Measurements from ENCODE around the gene AGAP1.

AGAP1 gene

GRCh38 chr2:235489897-235490296, 3.9 kb upstream of the AGAP1 start:
- DNase-seq (ENCODE audit: low read depth, low spot score): no peak

- DNase-seq (ENCODE audit: low read depth, low spot score): no peak
These were observed 946 bp upstream of the AGAP1 start for GRCh38 chr2:235492850-235493344.

GRCh38 chr2:235493402-235493774, 455 bp upstream of the AGAP1 start:
- no peak for DNase-seq (ENCODE audit: low read depth, low spot score)

DNA sequence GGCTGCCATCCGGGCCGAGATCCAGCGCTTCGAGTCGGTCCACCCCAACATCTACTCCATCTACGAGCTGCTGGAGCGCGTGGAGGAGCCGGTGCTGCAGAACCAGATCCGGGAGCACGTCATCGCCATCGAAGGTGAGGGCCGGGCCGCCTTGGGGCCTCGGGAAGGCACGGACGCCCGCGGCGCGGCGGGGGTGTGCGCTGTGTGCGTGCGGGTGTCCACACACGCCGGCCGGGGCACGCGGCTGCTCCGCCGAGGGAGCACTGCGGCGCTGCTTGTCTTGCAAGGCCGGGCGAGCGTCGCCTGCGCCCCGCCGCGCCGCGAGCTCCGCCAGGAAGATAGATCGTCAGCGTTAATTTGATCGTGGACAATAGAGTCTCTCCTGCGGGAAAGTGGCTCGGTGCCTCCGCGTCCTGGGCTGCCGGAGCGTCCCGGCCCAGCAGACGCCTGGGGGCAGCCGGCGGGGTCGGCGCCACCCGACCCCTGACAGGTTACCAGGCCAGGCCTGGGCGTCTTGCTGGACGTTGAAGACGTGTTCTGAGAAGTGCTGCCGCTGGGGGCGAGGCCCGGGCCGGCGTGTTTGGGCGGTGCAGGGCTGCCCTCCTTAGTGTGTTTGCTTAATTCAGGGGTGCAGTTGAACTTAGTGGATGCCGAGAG, 1.0 kb downstream of the AGAP1 start:
- no peak for DNase-seq (ENCODE audit: low read depth, low spot score)

GRCh38 chr2:235495373-235496238, 1.8 kb downstream of the AGAP1 start:
- no peak for DNase-seq (ENCODE audit: low read depth, low spot score)

DNA sequence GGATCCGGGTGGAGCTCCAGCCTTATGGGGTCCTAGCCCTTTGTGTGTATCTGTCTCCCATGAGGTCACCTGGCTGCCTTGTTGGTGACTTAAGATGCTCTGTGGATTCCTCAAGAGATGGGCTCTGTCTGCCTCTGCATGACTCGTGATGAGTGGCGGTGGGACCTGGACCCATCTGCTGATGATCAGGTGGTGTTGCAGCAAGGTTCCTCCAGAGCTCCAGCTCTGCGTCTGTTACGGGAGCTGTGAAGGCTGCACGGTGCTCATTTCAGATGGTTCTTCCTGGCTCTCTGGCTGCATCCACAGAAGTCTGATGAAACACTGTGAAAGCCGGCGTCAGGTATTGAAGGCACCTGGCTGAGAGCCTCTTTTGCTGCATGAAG, 2.4 kb downstream of the AGAP1 start:
- DNase-seq (ENCODE audit: low read depth, low spot score): no peak

DNA sequence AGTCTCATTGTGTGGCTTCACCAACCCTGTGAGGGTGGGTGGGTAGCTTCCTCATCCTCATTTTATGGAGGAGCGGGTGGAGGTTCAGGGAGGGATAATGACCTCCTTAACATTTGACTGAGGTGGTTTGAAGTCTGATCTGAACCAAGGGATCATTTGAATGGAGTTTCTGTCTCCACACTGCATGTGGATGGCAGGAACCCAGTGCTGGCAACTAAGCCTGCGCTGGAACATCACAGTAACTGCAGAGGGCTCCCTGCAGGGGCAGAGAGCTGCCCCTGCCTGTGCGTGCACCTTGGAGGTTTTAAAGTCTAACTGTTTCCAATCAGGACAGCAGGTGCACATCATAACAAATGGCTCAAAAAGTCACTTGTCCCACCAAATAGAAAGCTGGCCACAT, 3.3 kb downstream of the AGAP1 start:
- DNase-seq (ENCODE audit: low read depth, low spot score): no peak

DNA sequence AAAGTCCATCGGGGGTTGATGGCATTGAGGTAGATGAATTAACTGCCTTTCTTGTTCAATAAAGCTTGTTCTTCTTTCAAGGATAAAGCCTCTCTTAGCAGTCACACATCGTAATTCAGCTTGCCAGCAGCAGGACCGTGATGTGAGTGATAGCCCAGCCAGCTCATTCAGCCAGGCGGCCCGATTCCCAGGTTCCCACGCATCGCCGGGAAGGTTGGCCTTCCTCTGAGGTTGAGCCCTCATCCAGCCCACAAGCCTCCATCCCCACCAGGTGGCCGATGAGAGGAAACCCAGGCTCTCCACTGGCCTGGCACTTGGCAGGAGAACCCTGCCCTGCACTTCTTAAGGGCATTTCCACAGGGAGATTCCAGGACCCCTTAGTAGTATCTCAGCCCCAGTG, 4.7 kb downstream of the AGAP1 start:
- no peak for DNase-seq (ENCODE audit: low read depth, low spot score)

GRCh38 chr2:235498946-235499812, 5.3 kb downstream of the AGAP1 start:
- no peak for DNase-seq (ENCODE audit: low read depth, low spot score)

DNA sequence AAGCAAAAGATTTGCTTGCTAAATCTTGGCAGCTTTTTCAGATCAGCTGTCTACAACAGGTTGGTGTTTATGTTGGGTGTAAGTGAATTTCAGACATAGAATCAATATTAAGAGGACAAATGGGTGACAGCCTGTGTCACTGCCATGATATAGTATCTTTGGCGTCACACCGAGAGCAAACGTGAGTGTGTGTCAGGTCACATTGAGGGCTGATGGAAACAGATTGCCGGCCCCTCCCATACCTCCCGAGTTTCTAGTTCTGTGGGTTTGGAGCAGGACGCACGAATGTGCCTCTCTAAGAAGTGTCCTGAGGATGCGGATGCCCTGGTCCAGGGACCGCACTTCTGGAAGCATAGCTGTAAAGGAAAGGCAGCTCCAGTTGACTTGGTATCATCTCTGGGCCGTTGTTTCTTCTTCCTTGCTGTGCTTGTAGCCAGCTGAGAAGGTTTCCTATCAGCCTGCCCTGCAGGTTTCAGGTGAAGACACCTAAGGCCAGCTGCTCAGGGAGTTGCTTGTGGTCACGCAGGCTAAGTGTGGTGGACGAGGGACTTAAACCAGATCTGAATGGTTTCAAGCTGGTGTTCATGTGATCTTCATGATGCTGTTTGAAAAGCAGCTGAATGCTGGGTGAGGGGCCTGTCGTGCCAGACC, 6.4 kb downstream of the AGAP1 start:
- no peak for DNase-seq (ENCODE audit: low read depth, low spot score)

DNA sequence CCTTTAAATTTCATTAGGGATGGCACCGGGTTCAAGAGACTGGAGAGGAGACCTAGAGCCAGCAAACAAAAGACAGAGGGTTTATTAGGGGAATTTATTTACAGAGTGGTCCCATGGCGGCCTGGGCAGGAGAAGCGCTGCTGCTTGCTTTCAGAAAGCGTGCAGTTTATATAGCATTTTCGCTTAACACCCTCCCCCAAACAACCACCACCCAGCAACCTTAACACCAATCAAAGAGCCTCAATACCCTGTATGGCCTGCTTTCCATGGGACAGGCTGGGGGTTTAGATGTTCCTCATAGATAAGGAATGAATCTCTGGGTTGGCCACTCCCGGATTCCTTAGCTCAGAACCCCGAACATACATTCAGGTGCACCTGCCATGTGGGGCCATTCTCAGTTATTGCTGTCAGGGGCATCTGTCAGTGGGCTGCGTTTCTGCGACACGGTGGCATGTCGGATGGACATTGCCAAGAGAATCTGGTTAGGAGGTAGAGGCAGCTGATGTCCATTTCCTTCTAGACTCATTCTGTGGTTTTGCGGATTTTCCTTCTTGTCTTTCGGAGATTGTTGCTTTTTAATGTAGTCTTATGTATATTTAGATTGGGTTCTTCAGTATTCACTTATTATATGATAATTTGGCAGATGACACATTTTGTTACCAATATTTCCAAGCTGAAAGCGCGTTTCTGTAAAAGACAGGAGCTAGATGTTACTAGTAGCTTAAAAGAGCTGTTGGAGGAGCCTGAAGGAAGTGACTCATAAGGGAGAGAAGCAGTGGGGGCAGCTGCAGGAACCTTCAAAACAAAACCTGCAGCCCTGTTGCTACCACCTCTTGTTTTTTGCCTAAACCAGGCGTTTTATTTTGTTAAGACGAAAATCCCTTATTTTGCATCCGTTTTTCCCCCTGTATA, 7.2 kb downstream of the AGAP1 start:
- no peak for DNase-seq (ENCODE audit: low read depth, low spot score)

DNA sequence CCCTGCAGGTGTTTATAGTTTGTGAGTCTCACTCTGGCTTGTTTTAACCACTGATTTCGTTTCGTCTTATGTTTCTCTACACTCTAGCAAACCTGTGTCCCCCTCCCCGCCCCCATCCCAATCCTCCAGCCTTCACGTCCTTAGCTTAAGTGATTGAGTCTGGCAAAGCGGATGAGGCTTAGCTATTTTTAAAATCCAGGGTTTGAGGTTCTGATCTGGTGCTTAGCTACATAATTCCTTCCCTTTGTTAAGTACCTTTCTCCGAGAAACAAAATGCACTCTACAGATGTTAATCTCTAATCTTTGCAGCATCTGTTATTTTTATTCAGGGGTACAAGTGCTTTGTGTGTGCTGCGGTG, 7.8 kb downstream of the AGAP1 start:
- no peak for DNase-seq (ENCODE audit: low read depth, low spot score)

- no peak for DNase-seq (ENCODE audit: low read depth, low spot score)
These were observed 8.5 kb downstream of the AGAP1 start for GRCh38 chr2:235502336-235502735.

- no peak for DNase-seq (ENCODE audit: low read depth, low spot score)
These were observed 10.8 kb downstream of the AGAP1 start for GRCh38 chr2:235504441-235505180.

GRCh38 chr2:235505181-235505741, 11.4 kb downstream of the AGAP1 start:
- DNase-seq (ENCODE audit: low read depth, low spot score): no peak

DNA sequence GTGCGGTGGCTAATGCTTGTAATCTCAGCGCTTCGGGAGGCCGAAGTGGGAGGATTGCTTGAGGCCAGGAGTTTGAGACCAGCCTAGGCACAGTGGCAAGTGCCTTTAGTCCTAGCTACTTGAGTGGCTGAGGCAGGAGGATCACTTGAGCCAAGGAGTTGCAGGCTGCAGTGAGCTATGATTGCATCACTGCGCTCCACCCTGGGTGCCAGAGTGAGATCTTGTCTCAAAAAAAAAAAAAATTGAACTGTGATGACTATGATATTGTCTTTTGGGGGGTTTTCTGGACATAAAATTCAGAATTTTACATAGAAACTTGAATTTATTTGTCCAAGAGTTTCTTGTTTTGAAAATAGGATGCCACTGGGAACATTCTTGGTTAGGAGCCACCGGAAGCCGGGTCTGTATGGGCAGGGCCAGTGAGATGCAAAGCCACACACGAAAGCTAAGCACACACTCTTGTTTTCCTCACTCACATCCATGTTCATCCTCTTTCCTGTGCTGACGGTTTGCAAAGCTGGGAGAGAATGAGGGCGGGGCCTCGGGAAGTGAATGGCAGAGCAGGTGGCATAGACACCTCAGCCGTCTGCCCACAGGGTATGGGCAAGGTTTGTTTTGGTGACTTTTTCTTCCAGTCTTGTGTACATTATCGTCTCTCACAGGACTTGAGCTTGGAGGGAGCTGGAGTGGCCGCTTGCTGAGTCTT, 12.6 kb downstream of the AGAP1 start:
- no peak for DNase-seq (ENCODE audit: low read depth, low spot score)

DNA sequence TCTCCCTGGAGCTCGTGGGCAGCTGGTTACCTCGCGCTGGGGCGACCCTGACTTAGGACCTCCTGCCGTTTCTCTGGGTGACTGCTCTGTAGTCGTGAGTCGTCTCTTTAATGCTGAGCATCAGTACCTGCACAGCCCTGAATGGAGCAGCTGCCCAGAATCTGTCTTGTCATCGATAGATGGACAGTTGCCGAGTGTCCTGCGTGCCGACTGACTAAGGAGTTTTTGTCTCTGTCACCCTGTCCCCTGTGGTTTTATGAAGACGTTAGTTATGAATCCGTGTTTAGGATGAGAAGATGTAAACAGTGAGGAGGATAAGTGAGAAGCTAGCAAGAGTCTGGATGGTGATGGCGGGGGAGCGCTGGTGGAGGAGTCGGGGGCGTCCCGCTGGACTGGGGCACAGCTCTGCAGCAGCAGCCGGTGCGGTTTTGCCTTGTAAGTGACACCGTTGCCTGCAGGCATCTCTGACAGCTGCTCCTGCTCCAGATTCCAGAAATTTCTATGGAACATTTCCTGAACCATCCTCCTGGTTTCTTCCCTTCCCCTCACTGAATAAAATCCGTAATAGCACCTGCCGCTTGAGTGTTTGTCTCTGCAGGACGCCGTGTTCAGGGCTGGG, 13.3 kb downstream of the AGAP1 start:
- DNase-seq (ENCODE audit: low read depth, low spot score): no peak

DNA sequence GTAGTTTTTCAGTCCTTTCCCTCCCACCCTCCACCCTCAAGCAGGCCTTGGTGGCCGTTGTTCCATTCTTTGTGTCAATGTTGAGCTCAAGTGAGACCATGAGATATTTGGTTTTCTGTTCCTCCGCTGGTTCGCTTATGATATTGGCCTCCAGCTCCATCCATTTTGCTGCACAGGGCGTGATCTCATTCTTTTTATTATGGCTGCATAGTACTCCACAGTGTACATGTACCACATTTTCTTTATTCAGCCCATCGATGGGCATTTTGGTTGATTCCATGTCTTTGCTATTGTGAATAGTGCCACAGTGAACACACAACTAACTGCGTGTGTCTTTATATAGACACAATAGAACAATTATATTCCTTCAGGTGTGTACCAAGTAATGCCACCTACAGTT, 14.1 kb downstream of the AGAP1 start:
- no peak for DNase-seq (ENCODE audit: low read depth, low spot score)
